22Rv1 (cell line): ENCODE measurements around the gene PRSS36.

Experiments used
- CTCF ChIP-seq: fragments of 450-650 bp; IDR thresholded peaks from 2 replicates; pipeline ENCODE4 v1.5.1; 2017; ENCODE audit warnings: mild to moderate bottlenecking
- ZFX ChIP-seq: fragments of 450-650 bp; IDR thresholded peaks from 2 replicates; pipeline ENCODE4 v1.6.1; 2017; ENCODE audit warnings: antibody characterized with exemption, borderline replicate concordance

GRCh38 chr16:31147574-31147973 is 2.3 kb downstream of the PRSS36 start:
- TF ChIP-seq CTCF: no peak
- no peak for TF ChIP-seq ZFX
